Sciatic nerve (tissue), 2 donors: ENCODE data around the gene KATNAL1. TPM values are rescaled to one million over a fixed set of nuclear protein-coding genes. Genes with fewer than 3 reads are reported as not detected.
A peak's percentile ranks its signal among the peaks of the same experiment; 100 is the strongest.

ENCODE experiments used
- ATAC-seq: fragments of 200-7000 bp; cut with Tn5 transposase; one replicate; pipeline ENCODE4 v1.9.1; 2020; ENCODE audit warnings: mild to moderate bottlenecking, moderate library complexity
- DNase-seq: peaks from one replicate; pipeline ENCODE4 v3.0.0-alpha.2; 2020; ENCODE audit warnings: low spot score
- intact Hi-C: fragments of 100-400 bp; cut with DNase I; formaldehyde crosslinking; loops from one replicate; pipeline ENCODE4 v1.14.2; 2022
- total RNA-seq: library from RNA; stranded (reverse); fragmentation: NEBNext Ultra II Directional; extraction: Animal tissue kit (Norgen Biotek cat#: 25700); gene quantifications from one replicate; pipeline ENCODE4 v1.2.1, GENCODE V29; 2021
- donor health status: DM: no; HTN: no; CAD: no.
- donor health status: DM: no; HTN: no; CAD: no.

KATNAL1 gene
- total RNA-seq, 1 donor from 2014 or later = 53.3 TPM

- ATAC-seq (no peak), DNase-seq (no peak)
- intact Hi-C loops = no loop called here
These were observed 27.5 kb upstream of the KATNAL1 start for GRCh38 chr13:30334663-30335386.

- intact Hi-C loops = no loop called here
- no peak for DNase-seq
- no peak for ATAC-seq
These were observed 26.3 kb upstream of the KATNAL1 start for GRCh38 chr13:30333616-30334015.

GRCh38 chr13:30332456-30333143, 25.2 kb upstream of the KATNAL1 start:
- DNase-seq (no peak), ATAC-seq (no peak)
- intact Hi-C loops = no loop called here

- ATAC-seq (peak; percentile 88), DNase-seq (no peak)
- intact Hi-C loops = no loop called here
These were observed 24.0 kb upstream of the KATNAL1 start for GRCh38 chr13:30331331-30331771.

DNA sequence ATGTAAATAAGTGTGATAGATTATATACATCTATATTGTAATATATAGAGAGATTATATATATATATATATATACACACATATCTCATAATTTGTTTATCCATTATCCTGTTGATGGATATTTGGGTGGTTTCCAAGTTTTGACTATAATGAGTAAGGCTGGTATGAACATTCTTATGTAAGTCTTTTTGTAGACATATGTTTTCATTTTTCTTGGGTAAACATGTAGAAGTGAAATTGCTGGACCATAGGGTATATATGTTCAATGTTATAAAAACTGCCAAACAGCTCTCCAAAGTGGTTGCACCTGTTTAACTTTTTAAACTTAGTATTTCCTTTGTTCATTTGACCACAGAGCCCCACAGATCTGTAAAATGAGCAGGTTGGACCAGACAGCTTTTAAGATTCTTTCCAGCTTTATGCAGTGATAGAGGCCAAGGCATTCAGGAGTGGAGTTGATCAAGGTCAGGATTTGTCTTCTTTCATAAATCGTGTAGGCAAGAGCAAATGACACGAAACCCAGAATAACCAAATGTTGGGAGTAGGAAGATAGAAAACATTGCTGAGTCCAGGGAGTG, 21.7 kb upstream of the KATNAL1 start:
- DNase-seq (no peak), ATAC-seq (no peak)
- intact Hi-C loops = no loop called here

DNA sequence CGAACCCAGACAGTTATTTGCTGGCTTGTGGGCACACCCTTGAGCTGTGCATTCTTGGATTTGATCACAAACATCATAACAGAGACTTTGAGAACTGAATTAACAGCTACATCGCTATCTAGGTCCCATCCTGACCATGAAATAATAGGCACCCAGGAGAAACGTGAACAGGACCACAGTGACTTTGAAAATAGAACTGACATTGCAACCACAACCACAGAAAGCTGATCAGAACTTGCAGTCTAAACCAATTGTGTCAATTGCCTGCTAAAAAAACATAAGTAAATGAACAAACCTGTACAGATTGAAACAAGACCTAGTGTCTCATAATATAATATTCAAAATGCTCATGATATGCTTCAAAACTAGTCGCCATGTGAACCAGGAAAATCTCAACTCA, 18.3 kb upstream of the KATNAL1 start:
- intact Hi-C loops = no loop called here
- DNase-seq = no peak
- ATAC-seq = no peak

GRCh38 chr13:30323524-30323923, 16.2 kb upstream of the KATNAL1 start:
- ATAC-seq (no peak), DNase-seq (no peak)
- intact Hi-C loops = no loop called here

- intact Hi-C loops = no loop called here
- ATAC-seq = no peak
These were observed 15.1 kb upstream of the KATNAL1 start for GRCh38 chr13:30322428-30322827.

DNA sequence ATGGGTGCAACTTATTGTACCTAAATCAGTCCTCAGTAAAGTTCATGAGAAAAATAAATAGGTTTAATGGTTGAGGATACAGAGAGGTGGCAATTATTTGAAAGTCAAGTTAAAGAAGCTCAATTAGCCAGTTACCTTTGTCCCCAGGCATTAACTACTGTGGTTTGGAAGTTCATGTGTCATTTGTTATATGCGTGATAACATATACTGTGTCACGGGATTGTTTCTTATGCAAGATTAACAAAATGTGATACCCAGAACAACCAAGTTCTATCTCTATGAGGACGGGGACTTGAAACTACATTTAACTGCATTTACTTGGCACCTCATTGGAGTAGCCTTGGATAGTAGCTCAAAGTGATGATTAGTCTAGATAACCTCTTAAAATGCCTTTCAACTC, 13.9 kb upstream of the KATNAL1 start:
- DNase-seq = no peak
- no peak for ATAC-seq
- intact Hi-C loops = no loop called here

More at GRCh38 chr13:30322428-30322827, 15.1 kb upstream of the KATNAL1 start:
- no peak for DNase-seq

DNA sequence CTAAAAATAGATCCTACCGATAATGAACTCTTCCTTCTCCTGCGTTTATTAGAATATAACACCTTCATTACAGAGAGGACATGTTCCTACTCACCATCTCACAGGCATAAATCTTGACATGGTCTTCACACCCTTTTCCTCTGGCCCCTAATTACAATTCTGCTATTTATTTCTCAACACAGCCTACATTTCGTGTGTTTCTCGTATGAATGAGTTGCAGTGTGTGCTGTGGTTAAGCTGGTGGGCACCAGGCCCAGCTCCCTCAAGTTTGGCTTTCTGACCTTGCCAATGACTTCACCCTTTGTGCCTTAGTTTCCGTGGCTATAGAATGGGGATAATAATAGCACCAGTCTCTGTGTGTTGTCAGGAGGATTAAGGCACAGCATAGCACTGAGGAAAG, 12.3 kb upstream of the KATNAL1 start:
- DNase-seq (no peak), ATAC-seq (peak; percentile 71)
- intact Hi-C loops = no loop called here

DNA sequence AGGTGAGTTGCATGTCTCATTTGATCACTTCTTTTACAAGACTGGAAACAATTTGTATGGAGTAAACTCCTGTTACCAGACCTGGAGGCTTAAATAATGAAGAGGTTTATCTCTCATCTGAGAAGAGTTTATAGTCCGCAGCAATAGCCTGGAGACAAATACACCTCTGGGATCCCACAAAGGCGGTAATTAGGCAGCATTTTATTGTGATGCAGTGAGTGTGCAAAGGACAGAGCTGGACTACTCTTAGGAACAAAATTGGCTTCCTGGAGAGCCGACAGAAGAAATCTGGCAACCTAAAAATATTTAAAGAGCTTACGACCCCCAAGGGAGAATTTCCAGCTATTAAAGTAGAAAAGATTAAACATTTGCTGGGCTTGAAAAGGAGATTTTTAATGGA, 11.8 kb upstream of the KATNAL1 start:
- DNase-seq (no peak), ATAC-seq (peak; percentile 35)
- intact Hi-C loops = no loop called here

- DNase-seq (no peak), ATAC-seq (peak; percentile 66)
- intact Hi-C loops = no loop called here
These were observed 10.7 kb upstream of the KATNAL1 start for GRCh38 chr13:30318026-30318425.

DNA sequence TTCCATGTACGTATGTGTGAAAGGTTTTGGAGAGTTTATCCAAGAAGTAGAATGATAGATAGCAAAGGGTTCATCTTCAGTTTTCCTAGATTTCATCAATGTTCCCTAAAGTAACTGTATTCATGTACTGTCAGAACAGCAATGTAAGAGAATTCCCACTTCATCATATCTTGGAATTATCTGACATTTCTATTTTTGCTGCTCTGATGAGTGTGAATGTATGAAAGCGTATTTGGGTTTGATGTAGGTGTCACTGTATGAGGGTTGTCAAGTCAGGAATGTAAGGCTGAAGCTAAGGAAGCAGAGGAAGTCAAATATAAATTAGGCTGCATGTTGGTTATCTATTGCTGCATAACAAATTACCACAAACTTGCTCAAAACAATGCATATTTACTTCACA, 7.2 kb upstream of the KATNAL1 start:
- intact Hi-C loops = no loop called here
- ATAC-seq (no peak), DNase-seq (no peak)

DNA sequence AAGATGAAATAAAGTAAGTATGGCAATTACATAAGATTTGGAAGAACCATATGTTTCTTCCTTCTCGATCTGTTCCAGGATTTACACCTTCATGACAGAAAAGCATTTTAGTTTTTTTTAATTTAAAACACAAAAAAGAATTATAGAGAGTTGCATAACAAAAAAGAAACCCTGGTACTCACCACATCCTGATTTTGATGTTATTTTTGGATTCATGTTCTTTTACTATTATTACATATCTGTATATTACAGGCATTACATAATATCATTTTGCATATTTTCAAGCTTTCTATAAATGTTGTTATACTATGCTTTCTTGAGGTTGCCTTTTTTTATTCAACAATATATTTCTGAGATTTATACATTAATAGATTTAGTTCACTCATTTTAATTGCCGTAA, 6.7 kb upstream of the KATNAL1 start:
- ATAC-seq (no peak), DNase-seq (no peak)
- intact Hi-C loops = no loop called here

DNA sequence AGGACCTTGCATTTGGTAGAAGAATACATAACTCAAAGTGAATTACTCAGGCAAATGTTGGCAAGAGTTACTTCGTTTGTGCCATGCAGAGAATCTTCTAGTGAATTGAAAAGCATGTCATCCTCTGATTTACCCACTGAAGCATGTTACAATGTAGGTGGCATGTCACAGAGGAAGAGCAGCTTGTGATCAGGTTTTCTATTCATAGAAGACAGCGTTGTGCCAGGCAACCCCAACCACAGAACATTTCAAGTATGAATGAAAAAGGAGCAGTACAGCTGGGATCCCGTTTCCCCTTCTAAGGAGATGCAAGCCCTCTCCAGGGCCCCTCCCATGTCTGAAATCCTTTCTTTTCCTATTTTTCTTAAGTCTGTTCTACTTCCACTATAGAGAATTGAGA, 6.0 kb upstream of the KATNAL1 start:
- ATAC-seq (no peak), DNase-seq (no peak)

DNA sequence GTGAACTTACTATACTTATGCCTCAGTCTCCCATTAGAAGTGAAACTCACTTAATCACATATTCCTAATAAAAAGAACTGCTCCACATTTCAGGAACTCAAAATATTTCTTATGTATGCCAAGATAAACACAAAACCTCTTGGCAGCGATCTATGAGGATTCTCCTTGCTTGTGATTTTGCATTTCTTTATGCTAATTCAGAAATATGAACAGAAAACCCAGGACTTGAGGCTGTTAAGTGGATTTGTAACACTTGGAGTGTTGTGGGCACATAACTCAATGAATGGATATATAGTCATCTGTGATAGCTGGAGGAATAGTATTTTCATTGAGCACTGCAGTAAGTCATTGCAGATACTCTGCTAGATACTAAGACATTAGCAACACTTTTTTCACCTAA, 5.6 kb upstream of the KATNAL1 start:
- DNase-seq (no peak), ATAC-seq (no peak)
- intact Hi-C loops = no loop called here

More for the DNA sequence above, 6.0 kb upstream of the KATNAL1 start:
- intact Hi-C loops = no loop called here

DNA sequence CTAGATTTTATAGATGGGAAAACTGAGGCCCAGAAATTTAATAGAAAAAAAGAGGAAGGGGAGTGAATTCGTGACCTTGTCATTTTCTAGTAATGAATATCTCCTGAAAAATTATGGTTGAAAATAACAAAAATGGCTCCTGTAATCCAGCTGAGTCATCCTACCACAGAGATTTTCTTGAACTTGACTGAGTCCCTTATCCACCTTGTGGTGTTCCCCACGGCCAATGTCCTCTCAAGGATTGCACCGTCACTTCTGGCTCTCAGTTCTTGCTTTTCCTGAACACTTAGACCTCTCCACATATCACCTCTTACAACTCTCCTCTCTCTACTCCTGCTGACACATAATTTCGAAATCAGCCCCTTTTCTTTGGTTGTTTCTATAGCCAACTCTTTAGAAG, 1.2 kb upstream of the KATNAL1 start:
- intact Hi-C loops = no loop called here
- no peak for DNase-seq
- no peak for ATAC-seq

- ATAC-seq (no peak), DNase-seq (no peak)
- intact Hi-C loops = no loop called here
These were observed 580 bp upstream of the KATNAL1 start for GRCh38 chr13:30307971-30308290.

DNA sequence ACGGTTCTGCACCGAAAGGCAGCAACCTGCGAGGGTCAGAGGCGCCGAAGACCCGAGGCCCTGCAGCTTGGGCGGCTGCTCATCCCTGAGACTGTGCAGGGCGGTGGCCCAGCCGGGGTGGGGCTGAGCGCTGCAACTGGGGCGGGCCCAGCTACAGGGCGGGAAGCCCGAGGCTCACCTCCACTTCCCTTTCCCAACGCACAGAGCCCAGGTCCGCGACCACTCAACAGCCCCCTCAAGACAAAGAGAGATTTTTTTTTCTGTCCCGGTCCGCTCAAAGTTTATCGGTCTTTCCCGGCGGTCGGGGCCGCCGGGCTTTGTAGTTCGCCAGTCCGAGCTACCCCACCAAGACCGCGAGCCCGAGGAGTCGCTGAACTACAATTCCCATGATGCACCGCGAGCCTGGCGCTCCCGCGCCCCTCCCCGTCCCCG, 573 bp downstream of the KATNAL1 start:
- peak; percentile 98 for ATAC-seq
- DNase-seq = peak; percentile 98
- intact Hi-C loops = no loop called here

DNA sequence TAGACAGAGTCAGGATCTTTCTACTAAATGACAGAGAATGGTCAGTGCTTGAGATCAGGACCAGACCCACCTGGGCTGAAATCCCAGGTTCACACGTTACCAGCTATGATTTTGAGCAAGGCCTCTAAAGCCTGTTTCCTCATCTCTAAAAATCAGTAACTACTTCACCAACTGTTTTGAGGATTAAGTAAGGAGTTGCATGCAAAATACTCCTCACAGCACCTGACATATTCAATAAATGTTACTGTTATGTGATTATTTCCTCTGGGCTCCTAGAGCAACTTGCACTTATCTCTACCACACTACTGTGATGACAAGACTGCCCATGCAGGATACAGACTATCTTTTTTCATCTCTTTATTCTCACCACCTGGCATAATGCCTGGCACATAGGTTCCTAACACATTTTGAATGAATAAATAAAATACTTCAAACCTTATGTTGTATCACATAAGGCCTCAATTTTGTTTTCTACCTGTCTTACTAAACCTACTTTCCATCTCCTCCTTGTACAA, 1.8 kb downstream of the KATNAL1 start:
- ATAC-seq = no peak
- DNase-seq = no peak
- intact Hi-C loops = no loop called here
